HG02610 (cell line): ENCODE results near the gene POLR2E.
"Not testable (repeated sequence)": the region's sequence is repeated elsewhere in the genome, so short reads cannot be mapped to it uniquely, and the experiment has no call there.

Experiments used
- ATAC-seq: cut with Tn5 transposase; IDR thresholded peaks from one replicate; pipeline ENCODE4 v1.9.1; 2021; ENCODE audit warnings: mild to moderate bottlenecking, moderate library complexity; ENCODE audit not compliant: unreplicated experiment

The POLR2E gene

DNA sequence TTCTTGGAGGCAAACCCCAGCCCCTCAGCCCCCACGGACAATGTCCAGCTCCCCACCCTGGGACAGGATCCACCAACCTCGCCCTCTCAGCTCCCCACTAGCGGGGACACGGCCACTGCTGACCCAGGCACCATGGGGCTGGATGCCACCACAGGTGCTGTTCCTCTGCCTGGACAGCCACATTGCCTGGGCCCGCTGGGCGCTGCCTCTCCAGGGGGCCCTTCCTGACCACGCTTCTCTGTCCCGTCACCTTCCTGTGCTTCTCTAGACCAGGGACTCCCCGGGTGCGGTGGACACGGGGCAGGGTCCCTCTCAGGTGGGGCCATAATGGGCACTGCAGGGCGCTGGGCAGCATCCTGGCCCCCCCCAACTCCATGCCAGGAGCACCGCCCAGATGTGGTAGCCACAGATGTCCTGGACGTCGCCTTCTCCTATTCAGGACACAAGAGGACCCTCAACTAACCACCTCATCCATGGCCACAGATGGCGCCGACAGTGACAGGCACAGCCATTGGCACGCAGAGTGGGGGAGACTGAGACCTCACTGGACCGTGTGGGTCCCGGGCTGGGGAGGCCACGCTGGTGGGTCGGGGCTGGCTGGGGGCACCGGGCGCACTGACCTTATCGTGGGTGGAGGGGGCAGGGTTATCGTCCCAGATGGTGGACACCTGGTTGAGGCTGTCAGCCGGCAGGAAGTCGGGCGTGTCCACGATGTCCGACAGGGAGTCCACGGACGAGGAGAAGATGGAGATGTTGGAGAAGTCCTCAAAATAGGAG is 32.0 kb upstream of the POLR2E start:
- no peak for ATAC-seq

DNA sequence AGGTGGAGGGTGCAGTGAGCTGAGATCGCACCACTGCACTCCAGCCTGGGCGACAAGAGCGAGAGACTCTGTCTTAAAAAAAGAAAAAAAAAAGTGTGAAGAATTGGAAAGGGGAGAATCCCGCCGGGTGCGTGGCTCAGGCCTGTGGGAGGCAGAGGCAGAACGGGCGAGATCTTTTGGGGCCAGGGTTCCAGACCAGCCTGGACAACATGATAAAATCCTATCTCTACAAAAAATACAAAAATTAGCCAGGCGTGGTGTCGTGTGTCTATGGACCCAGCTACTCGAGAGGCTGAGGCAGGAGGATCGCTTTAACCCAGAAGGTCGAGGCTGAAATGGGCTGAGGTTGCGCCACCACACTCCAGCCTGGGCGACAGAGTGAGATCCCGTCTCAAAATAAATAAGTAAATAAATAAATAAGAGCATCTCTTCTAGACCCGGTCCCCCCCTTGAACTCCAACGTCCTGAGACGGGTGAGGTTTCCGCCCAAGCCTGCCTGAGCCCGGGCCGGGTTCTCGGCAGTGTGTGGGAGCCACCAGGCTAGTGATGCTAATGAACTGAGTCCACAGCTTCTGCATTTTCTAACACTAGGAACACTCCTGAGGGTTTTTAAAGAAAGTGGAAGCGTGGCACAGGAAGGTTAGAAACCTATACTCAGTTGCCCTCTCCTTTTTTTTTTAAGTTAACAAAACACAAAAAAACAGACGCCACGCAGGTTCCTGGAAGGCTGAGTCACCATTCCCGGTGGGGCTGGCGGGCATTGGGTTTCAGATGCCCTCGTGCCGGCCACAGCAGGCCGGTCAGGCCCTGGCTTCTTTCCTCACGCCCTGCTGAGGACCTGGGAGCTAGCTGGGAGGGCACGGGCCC is 30.7 kb upstream of the POLR2E start:
- ATAC-seq = no peak

DNA sequence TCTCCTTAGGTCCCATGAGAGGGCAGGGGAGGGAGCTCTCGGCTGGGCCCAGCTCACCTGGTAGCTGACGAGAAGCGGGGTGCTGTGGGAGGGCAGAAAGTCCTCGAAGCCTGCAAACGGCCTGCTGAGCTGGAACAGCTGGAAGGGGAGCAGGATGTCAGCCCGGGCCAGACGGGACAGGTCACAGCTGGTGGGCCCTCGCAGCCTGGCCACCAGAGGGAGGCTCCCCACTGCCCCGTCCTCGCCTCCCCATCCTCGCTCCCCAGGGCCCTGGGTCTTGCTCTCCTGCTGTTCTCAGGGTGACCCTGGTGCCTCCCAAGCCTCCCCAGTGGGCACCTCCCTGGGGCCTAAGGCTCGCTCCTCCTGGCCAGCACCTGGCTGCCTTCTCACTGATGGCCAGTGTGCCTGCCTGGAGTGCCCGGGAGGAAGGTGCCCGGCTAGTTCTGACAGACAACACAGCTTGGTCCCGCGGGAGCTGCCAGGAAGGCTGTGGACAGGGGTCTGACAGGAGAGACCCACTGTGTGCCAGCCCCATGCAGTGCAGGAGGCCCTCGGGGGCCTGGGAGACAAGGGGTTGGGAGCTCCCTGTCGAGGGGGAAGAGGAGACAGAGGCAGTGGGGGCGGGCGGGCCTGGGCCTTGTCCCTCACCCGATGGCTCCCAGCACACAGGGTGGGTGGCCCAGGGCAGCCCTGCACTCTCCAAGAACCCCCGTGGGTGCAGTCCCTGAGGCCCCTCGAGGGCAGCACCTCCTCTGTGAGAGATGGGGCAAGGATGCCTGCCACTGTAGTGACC is 28.9 kb upstream of the POLR2E start:
- no peak for ATAC-seq

DNA sequence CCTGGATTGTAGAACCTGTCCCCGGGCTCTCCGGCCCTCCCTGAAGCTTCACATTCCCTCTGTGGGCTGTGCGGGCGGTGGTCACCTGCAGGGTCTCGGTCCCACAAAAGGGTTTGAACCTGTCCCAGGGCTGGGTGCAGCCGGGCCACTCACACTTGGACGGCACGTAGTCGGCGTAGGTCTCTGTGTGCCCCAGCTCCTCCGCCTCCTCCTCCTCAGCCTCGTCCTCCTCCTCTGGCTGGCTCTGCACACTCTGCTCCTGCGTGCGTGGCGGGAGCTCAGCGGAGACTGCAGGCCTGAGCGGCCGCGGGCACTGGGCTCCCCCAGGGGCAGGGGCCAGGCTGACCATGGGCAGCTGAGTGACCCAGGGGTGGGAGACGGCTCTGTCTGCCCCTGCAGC is 28.2 kb upstream of the POLR2E start:
- ATAC-seq = no peak

DNA sequence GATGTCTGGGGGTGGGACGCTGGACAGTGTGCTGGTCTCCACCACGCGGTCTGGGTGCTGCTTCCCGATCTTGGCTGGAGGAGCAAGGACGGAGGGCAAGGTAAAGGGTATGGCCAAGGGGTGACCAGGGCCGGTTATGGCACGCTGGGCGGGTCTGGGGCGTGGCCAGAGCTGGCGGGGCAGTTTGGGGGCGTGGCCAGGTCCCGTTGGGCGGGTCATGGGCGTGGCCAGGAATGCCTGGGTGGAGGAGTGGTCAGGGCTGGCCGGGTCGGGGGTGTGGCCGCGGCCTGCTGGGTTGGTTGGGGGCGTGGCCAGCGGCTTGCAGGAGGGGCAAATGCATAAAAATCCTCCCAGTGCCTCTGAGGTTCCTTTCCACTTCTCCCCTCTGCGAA is 27.8 kb upstream of the POLR2E start:
- ATAC-seq = no peak

DNA sequence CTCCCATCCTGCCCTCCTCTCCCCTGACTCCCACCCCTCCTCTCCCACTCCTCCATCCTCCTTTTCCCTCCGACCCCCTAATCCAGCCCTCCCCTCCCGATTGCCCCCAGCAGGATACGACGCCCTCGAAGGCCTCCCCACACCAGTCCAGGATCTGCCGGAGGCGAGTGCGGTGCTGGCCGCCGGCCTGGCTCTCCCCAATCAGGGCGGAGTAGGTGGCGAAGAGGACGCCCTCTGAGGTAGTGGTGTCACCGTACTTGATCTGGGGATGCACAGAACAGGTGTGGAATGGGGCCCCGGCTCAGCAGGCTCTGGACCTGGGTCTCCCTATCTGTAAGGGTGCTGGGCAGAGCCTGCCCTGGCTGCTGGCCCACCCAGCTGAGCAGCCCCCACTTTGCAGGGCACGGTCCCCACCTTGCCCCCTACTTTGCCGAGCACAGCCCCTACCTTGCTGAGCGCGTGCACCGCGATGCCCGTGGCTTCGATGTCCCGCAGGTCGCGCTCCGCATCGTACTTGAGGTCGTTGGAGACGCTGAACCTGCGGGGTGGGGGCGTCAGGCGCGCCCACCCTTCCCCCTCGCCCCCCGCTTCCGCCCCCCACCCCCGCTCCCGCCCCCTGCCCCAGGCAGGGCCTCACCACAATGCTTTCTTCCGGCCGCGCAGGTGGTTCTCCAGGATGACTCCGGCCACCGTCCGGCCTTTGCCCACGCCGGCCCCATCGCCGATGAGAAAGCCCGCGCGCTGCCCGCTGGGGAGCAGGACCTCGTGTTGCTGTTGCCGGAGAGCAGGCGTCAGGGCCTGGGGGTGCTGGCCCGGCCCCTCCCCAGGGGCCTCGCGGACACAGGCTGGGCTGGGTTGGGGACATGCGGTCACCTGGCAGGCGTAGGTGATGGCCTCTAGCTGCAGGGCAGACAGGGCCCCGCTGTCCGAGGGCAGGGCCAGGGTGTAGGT is 27.1 kb upstream of the POLR2E start:
- ATAC-seq = no peak

DNA sequence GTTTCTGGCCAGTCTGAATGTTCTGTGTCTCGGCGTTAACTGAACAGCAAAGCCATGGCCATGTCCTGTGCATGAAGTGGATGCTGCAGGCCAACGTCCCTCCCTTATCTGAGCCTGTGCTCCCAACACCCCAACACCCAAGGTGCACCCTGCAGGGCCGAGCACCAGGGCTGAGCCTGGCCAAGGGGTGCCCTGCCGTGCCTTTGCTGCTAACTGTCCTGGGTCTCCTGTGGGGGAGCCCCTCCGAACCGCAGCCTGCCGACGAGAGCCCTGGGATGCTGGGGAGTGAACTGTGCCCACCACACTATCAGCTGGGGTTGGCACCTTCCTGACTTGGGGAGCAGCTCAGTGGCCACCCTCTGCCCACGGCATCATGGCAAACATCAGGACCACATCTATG is 26.2 kb upstream of the POLR2E start:
- ATAC-seq = no peak

DNA sequence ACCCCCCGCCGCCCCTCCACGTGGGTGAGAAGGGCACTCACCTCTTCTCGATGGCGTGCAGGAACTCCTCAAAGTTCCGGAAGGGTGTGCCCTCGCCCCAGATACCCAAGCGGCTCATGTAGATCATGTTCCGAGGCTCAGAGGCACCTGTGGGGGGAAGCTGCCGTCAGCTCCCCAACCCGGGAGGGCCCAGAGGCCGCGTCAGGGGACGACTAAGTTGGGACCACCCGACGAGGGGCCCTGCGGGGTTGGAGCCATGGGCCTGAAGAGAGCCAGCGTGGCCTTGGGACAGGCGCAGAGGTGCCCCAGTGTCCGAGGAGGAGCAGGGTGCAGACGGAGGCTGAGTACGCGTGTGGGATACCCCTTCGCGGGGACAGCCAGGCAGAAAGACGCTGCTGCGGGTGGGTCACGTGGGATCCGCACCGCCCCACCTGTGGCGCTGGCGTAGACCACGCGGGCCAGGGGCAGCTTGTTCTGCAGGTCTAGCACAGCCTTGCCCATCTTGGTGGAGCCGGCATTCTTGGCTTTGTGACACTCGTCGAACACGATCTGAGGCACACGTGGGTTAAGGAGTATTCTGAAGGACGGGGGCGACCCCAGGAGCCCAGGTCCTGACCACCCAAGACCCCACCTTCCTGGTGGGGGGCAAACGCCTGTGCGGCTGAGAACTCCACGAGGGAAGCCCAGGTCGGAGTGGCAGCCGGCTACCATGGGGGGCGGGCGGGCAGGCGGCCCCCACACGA is 24.5 kb upstream of the POLR2E start:
- no peak for ATAC-seq

DNA sequence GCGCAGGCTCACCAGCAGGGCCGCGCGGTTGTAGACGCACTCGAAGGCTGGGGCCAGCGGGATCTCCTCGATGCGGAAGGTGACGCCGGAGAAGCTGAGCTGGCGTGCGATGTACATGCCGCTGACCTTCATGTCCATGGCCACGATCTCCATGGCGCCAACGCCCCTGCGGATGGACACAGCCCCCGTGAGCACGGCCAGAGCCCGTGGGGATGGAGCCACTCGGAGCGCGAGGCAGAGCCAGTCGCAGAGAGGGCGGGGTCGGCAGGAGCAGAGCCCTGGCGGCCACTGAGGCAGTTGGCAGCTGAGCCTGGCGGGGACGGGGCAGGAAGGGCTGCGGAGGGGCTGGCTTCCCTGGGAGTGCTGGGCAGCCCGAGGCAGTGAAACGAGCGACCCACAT is 23.8 kb upstream of the POLR2E start:
- no peak for ATAC-seq

DNA sequence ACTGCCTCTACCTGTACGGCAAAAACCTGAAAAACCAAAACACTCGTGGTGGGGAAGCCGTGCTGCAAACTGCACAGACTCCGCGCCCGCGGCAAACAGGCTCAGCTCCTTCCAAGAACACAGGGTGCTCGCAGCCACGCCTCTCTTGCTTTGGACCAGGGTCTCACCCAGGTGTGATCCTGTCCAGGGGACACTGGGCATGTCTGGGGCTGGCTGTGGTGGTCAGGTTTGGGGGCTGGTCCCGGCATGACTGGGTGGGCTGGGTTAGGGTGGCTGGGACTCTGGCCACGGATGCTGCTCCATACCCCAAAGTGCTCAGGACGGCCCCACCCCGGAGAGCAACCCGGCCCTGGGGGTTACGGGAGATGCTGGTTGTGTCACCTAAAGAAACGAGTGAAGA is 22.5 kb upstream of the POLR2E start:
- no peak for ATAC-seq

DNA sequence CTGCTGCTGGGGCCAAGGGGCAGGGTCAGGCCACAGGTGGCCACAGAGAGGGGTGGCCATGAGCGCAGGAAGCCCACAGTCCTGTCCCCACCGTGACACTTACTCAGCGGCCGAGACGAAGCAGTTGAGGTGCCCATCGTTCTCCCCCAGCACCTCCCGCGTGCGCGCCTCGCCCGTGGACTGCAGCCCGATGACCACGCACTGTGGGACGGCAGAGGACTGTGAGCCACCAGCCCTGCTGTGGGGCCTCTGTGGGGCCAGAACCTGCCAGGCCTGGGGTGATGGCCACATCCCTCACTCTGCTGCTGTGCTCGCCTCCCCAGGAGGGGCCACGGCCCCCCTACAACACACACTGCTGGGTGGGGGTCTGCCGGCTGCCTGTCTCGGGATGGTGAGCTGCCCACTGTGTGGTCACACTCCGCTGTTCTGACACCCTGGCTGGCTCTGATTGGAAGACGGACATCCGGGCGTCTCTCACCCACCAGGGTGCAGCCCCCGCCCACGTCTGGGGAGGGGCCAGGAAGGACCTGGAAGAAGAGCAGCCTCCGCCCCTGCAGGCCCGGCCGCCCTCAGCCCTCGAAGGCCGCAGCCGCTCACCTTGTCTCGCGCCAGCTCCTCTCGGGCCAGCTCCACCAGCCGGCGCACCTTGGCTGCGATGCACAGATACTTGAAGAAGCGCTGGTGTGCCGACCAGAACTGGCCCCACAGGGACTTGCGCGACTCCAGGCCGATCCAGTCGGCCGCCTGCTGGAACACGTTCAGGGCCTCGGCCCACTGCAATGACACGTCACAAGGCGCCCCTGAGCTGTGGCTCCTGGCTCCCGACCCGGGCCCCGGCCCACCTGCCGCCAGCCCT is 21.8 kb upstream of the POLR2E start:
- ATAC-seq = no peak

DNA sequence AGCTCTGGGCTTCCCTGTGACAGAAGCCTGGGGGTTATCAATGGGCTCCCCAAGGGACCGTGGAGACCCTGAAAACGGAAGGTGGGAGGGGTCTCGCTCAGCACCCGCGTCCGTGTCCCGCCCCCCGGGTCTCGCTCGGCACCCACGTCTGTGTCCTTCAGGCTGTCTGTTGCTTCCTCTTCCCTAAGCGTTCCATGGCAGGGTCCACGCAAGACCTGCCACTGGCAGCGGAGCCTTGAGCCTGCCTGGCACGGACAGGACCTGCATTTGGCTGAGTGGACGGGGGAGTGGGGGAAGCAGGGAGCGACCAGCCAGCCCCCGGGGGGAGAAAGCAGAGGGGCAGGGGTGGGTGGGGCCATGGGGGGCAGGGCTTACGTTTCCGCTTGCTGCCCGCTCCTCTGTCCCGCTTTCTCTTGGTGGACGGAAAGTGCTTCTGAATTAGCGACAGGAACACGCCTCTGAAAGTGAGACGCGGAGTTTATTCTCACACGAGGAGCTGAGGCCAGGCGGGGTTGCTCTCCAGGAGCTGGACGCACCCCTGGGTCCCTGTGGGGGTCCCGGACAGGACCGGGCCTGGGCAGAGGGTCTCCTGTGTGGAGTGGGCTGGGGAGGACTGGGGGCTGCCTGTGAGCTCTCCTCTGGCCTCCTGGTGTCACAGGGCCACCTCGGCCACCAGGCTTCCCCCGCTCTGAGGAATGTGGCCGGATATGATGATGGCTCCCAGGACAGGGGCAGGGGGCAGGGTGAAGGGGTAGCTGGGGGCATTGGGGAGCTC is 20.7 kb upstream of the POLR2E start:
- ATAC-seq = no peak

DNA sequence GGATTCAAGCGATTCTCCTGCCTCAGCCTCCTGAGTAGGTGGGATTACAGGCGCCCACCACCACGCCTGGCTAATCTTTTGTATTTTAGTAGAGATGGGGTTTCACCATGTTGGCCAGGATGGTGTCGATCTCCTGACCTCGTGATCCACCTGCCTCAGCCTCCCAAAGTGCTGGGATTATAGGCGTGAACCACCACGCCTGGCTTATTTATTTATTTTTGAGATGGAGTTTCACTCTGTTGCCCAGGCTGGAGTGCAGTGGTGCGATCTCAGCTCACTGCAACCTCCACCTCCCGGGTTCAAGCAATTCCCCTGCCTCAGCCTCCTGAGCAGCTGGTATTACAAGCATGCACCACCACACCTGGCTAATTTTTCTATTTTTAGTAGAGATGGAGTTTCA is 19.6 kb upstream of the POLR2E start:
- not testable (repeated sequence) for ATAC-seq

DNA sequence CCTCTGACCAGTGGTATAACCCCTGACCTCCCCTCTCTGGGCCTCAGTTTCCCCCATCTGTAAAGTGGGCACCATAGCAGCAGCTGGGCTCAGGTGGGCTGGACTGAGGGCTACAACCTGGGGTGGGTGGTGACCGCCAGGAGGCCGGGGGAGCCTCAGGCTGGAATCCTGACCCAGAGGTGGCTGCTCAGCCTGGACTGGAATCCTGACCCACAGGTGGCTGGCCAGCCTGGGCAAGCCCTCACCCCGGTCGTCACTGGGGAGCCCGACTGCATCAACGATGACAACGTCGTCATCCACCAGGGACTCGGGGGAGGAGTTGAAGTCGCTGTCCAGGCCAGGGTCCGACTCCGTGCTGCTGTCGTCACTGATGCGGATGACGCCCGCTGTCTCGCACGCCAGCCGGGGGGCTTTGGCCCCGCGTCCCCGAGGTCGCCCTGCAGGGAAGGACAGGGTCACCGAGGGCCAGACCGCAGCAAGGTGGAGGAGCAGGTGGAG is 18.9 kb upstream of the POLR2E start:
- ATAC-seq = no peak

DNA sequence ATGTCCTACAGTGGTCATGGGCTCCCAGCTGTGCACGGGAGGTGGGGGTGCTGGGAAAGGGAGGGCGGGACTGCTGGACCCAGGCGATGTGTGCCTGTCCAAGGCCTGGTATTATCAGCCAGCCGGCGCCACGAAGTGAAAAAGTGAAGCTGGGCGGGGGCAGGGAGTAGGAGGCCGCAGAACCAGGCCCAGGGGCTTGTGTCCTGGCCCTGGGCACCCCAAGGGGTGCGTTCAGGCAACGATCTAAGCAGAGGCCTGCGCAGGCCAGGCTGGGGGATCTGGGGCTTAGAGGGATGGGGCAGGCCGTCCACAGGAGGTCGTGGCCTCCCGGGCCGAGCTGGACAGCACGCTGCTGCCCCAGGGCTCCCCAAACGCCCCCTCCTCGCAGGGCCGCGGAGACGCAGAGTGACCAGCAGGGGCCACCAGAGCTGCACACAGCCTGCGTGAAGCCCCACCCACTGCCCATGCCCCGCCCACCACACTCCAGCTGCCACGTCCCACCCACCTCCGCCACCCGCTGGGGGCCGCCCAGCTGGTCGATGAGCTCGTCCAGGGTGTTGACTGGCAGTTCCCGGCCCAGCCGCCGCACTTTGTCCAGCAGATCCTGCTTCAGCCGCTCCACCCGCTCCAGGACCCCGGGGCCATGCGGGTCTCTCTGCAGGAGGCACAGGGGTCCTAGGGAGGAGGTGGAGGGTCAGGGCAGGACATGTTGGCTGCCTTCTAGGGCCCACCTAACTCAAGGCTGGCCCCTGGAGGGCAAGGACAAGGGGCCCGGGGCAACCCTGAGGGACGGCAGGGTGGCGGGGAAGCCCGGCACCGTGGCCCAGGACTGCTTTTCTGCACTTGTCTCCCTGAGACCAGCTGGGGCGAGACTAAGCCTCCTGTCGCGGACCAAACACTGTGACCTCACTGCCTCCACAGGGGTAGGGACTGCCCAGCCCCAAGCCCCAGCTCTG is 18.1 kb upstream of the POLR2E start:
- no peak for ATAC-seq

DNA sequence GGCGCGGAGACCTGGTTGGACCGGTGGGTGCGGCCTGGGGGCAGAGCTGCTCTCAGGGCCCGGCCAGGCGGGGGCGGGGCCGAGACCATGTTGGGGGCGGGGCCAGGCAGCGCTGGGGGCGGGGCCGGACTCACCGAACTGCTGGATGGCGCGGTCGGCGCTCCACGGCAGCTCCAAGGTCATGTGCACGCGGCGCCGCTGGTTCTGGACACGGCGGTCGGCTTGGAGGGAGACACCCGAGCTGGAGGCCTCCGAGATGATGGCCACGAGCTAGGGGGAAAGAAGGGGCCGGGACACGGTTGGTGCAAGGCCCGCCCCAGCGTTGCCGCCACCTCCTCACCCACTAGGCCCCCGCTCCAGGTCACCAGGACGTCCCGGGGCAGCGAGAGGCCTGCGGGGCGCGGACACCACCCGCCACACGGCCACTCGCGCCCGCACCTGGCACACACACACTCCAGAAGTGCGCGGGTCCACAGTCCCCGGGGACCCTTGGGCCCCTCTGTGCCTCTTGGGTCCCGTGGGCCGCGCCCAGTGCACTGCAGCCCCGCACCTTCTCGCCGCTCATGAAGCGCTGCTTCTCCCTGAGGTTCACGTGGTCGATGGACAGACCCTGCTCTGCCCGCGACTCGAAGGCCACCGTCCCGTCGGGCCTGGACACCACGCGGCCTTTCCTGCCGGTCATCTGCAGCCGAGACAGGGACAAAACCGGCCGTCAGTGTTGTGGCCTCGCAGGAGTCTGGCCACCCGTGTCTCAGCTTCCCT is 17.3 kb upstream of the POLR2E start:
- no peak for ATAC-seq
